GM23338 (cell line): Measurements from ENCODE around the gene BHLHE41. TPM values are rescaled to one million over a fixed set of nuclear protein-coding genes. Genes with fewer than 3 reads are reported as not detected.
A peak's percentile ranks its signal among the peaks of the same experiment; 100 is the strongest.

ENCODE experiments used
- ATAC-seq: fragments of 200-7000 bp; cut with Tn5 transposase; 3 replicates; pipeline ENCODE4 v1.9.1; 2020
- DNase-seq: peaks from one replicate; pipeline ENCODE4 v3.0.0-alpha.2; 2015; ENCODE audit warnings: low spot score
- H2AFZ ChIP-seq: fragments of 200-600 bp; sonication (generic); 2 replicates; pipeline ENCODE4 v1.8.0; 2016; ENCODE audit warnings: antibody characterized with exemption, mild to moderate bottlenecking, moderate library complexity
- H3F3A ChIP-seq: fragments of 200-600 bp; sonication (generic); replicated peaks from 2 replicates; pipeline ENCODE4 v1.8.0; 2017; ENCODE audit warnings: antibody characterized with exemption, mixed run types, low read depth
- H3K27ac ChIP-seq: fragments of 200-600 bp; sonication (generic); 2 replicates; pipeline ENCODE4 v1.6.1; 2016; ENCODE audit warnings: low read depth
- H3K27me3 ChIP-seq: fragments of 200-600 bp; sonication (generic); 2 replicates; pipeline ENCODE4 v1.8.0; 2016; ENCODE audit warnings: mild to moderate bottlenecking, mixed run types, moderate library complexity; ENCODE audit not compliant: insufficient read depth
- H3K36me3 ChIP-seq: fragments of 200-600 bp; sonication (generic); 2 replicates; pipeline ENCODE4 v1.8.0; 2016; ENCODE audit warnings: mild to moderate bottlenecking; ENCODE audit not compliant: insufficient read depth
- H3K4me1 ChIP-seq: fragments of 200-600 bp; sonication (generic); 2 replicates; pipeline ENCODE4 v1.8.0; 2016; ENCODE audit warnings: mild to moderate bottlenecking, moderate library complexity; ENCODE audit not compliant: insufficient read depth
- H3K4me2 ChIP-seq: fragments of 200-600 bp; sonication (generic); 2 replicates; pipeline ENCODE4 v1.7.1; 2017; ENCODE audit warnings: mixed run types
- H3K4me3 ChIP-seq: fragments of 200-600 bp; sonication (generic); 2 replicates; pipeline ENCODE4 v1.6.1; 2016; ENCODE audit warnings: mixed run types
- H3K79me2 ChIP-seq: fragments of 200-600 bp; sonication (generic); replicated peaks from 2 replicates; pipeline ENCODE4 v1.8.0; 2017; ENCODE audit warnings: mild to moderate bottlenecking; ENCODE audit not compliant: insufficient read depth
- H3K9me2 ChIP-seq: fragments of 200-600 bp; sonication (generic); 2 replicates; pipeline ENCODE4 v1.8.0; 2017; ENCODE audit not compliant: insufficient read depth
- H4K20me1 ChIP-seq: fragments of 200-600 bp; sonication (generic); replicated peaks from 2 replicates; pipeline ENCODE4 v1.8.0; 2017; ENCODE audit warnings: mild to moderate bottlenecking; ENCODE audit not compliant: insufficient read depth
- H3K27ac Mint-ChIP-seq: 2 replicates; pipeline ENCODE4 v1.8.0; 2020; ENCODE audit warnings: inconsistent platforms, mild to moderate bottlenecking, moderate library complexity, mixed read lengths
- H3K27me3 Mint-ChIP-seq: 3 replicates; pipeline ENCODE4 v1.8.0; 2022; ENCODE audit warnings: low read depth, mild to moderate bottlenecking, moderate library complexity, mixed read lengths, inconsistent platforms; ENCODE audit not compliant: insufficient read depth, poor library complexity
- H3K36me3 Mint-ChIP-seq: 3 replicates; pipeline ENCODE4 v1.8.0; 2021; ENCODE audit warnings: low read depth, mild to moderate bottlenecking, inconsistent platforms, moderate library complexity, mixed read lengths
- H3K4me1 Mint-ChIP-seq: 3 replicates; pipeline ENCODE4 v1.8.0; 2020; ENCODE audit warnings: mild to moderate bottlenecking, inconsistent platforms, mixed read lengths
- H3K4me3 Mint-ChIP-seq: 3 replicates; pipeline ENCODE4 v1.8.0; 2021; ENCODE audit warnings: moderate library complexity, mild to moderate bottlenecking, inconsistent platforms, mixed read lengths
- H3K9me3 Mint-ChIP-seq: 3 replicates; pipeline ENCODE4 v1.8.0; 2020; ENCODE audit warnings: moderate library complexity, mild to moderate bottlenecking, inconsistent platforms, mixed read lengths
- CREB1 ChIP-seq: fragments of 250-450 bp; sonication (Bioruptor Pico); IDR thresholded peaks from 2 replicates; pipeline ENCODE4 v1.5.0; 2020; ENCODE audit warnings: low read depth, mild to moderate bottlenecking, moderate library complexity
- EZH2phosphoT487 ChIP-seq: fragments of 200-600 bp; sonication (generic); IDR thresholded peaks from one replicate; pipeline ENCODE4 v1.8.1; 2018; ENCODE audit warnings: antibody characterized with exemption; ENCODE audit not compliant: unreplicated experiment
- JUNB ChIP-seq: IDR thresholded peaks from one replicate; pipeline ENCODE4 v1.6.1; 2016; ENCODE audit warnings: antibody characterized with exemption; ENCODE audit not compliant: unreplicated experiment
- POLR2AphosphoS5 ChIP-seq: IDR thresholded peaks from 2 replicates; pipeline ENCODE4 v1.6.1; 2016; ENCODE audit warnings: antibody characterized with exemption, low read depth
- STAT1 ChIP-seq: IDR thresholded peaks from one replicate; pipeline ENCODE4 v1.6.1; 2016; ENCODE audit warnings: antibody characterized with exemption; ENCODE audit not compliant: unreplicated experiment
- ZNF114 ChIP-seq: fragments of 250-450 bp; sonication (Bioruptor Pico); IDR thresholded peaks from 2 replicates; pipeline ENCODE4 v1.5.0; 2020; ENCODE audit warnings: mild to moderate bottlenecking, moderate library complexity
- ZNF331 ChIP-seq: fragments of 250-450 bp; sonication (Bioruptor Pico); IDR thresholded peaks from 2 replicates; pipeline ENCODE4 v1.5.0; 2020; ENCODE audit warnings: low read depth, mild to moderate bottlenecking, moderate library complexity
- polyA plus RNA-seq: library from polyadenylated mRNA; unstranded; fragments of >200 nt; fragmentation: Nextera tagmentation; extraction: Ambion mirVana; gene quantifications from 2 replicates; pipeline ENCODE4 v1.2.1, GENCODE V29; 2016
- total RNA-seq: library from RNA; depleted of rRNA; stranded (reverse); fragments of >200 nt; shearing (Covaris generic); gene quantifications from 2 replicates; pipeline ENCODE4 v1.2.3, GENCODE V29; 2014
- TF ChIP-seq, protein P1 (sequence below): fragments of 250-450 bp; sonication (Bioruptor Pico); IDR thresholded peaks from 2 replicates; pipeline ENCODE4 v1.5.0; 2020; ENCODE audit warnings: mild to moderate bottlenecking, moderate library complexity
- TF ChIP-seq, protein P2 (sequence below): IDR thresholded peaks from 2 replicates; pipeline ENCODE4 v1.6.1; 2016; ENCODE audit warnings: antibody characterized with exemption
- TF ChIP-seq, protein P3 (sequence below): IDR thresholded peaks from one replicate; pipeline ENCODE4 v1.6.1; 2018; ENCODE audit warnings: antibody characterized with exemption; ENCODE audit not compliant: unreplicated experiment

BHLHE41 gene
- total and polyA plus RNA-seq, 2 experiments from 2014 or later, result 1.6 to 2.9 TPM

DNA sequence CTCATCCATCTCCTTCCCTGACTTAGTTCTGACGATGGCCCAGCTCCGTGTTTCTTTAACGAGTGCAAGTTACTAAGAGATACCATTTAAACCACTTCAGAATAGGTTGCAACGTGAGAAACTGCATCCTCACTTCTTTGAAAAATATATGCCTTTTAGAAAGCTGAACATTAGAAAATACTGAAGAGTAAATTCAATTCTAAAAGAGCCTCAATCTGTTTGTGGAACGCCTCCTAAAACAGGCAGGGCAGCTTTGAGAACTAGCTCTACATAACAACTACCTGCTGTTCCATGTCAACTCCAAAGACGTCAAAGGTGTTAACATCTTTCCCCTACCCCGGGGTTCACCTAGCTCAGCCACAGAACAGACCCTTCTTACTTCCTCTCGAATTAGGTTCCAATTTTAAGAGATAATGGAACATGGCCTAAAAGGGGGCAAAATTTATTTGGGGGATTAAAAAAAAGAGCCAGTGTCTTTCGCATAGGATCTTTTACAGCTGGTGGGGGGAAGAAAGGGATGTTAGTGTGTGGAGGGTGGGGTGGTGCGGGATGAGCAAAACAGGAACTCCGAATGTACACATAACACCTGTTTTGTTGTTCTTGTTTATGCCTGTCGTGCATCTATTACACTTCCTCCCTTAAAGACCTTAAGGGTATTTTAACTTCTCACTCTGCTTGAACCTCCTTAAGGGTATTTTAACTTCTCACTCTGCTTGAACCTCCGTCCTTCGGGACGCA lies 3.3 kb downstream of the BHLHE41 start (continued):
- TF ChIP-seq, protein P1, sequence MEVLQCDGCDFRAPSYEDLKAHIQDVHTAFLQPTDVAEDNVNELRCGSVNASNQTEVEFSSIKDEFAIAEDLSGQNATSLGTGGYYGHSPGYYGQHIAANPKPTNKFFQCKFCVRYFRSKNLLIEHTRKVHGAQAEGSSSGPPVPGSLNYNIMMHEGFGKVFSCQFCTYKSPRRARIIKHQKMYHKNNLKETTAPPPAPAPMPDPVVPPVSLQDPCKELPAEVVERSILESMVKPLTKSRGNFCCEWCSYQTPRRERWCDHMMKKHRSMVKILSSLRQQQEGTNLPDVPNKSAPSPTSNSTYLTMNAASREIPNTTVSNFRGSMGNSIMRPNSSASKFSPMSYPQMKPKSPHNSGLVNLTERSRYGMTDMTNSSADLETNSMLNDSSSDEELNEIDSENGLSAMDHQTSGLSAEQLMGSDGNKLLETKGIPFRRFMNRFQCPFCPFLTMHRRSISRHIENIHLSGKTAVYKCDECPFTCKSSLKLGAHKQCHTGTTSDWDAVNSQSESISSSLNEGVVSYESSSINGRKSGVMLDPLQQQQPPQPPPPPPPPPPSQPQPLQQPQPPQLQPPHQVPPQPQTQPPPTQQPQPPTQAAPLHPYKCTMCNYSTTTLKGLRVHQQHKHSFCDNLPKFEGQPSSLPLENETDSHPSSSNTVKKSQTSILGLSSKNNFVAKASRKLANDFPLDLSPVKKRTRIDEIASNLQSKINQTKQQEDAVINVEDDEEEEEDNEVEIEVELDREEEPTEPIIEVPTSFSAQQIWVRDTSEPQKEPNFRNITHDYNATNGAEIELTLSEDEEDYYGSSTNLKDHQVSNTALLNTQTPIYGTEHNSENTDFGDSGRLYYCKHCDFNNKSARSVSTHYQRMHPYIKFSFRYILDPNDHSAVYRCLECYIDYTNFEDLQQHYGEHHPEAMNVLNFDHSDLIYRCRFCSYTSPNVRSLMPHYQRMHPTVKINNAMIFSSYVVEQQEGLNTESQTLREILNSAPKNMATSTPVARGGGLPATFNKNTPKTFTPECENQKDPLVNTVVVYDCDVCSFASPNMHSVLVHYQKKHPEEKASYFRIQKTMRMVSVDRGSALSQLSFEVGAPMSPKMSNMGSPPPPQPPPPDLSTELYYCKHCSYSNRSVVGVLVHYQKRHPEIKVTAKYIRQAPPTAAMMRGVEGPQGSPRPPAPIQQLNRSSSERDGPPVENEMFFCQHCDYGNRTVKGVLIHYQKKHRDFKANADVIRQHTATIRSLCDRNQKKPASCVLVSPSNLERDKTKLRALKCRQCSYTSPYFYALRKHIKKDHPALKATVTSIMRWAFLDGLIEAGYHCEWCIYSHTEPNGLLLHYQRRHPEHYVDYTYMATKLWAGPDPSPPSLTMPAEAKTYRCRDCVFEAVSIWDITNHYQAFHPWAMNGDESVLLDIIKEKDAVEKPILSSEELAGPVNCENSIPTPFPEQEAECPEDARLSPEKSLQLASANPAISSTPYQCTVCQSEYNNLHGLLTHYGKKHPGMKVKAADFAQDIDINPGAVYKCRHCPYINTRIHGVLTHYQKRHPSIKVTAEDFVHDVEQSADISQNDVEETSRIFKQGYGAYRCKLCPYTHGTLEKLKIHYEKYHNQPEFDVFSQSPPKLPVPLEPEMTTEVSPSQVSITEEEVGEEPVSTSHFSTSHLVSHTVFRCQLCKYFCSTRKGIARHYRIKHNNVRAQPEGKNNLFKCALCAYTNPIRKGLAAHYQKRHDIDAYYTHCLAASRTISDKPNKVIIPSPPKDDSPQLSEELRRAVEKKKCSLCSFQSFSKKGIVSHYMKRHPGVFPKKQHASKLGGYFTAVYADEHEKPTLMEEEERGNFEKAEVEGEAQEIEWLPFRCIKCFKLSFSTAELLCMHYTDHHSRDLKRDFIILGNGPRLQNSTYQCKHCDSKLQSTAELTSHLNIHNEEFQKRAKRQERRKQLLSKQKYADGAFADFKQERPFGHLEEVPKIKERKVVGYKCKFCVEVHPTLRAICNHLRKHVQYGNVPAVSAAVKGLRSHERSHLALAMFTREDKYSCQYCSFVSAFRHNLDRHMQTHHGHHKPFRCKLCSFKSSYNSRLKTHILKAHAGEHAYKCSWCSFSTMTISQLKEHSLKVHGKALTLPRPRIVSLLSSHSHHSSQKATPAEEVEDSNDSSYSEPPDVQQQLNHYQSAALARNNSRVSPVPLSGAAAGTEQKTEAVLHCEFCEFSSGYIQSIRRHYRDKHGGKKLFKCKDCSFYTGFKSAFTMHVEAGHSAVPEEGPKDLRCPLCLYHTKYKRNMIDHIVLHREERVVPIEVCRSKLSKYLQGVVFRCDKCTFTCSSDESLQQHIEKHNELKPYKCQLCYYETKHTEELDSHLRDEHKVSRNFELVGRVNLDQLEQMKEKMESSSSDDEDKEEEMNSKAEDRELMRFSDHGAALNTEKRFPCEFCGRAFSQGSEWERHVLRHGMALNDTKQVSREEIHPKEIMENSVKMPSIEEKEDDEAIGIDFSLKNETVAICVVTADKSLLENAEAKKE (CRISPR knock-in tag), result no peak
- TF ChIP-seq ZNF114 (CRISPR knock-in tag), result no peak
- TF ChIP-seq, protein P2, sequence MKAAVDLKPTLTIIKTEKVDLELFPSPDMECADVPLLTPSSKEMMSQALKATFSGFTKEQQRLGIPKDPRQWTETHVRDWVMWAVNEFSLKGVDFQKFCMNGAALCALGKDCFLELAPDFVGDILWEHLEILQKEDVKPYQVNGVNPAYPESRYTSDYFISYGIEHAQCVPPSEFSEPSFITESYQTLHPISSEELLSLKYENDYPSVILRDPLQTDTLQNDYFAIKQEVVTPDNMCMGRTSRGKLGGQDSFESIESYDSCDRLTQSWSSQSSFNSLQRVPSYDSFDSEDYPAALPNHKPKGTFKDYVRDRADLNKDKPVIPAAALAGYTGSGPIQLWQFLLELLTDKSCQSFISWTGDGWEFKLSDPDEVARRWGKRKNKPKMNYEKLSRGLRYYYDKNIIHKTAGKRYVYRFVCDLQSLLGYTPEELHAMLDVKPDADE, result no peak
- no peak for TF ChIP-seq JUNB

DNA sequence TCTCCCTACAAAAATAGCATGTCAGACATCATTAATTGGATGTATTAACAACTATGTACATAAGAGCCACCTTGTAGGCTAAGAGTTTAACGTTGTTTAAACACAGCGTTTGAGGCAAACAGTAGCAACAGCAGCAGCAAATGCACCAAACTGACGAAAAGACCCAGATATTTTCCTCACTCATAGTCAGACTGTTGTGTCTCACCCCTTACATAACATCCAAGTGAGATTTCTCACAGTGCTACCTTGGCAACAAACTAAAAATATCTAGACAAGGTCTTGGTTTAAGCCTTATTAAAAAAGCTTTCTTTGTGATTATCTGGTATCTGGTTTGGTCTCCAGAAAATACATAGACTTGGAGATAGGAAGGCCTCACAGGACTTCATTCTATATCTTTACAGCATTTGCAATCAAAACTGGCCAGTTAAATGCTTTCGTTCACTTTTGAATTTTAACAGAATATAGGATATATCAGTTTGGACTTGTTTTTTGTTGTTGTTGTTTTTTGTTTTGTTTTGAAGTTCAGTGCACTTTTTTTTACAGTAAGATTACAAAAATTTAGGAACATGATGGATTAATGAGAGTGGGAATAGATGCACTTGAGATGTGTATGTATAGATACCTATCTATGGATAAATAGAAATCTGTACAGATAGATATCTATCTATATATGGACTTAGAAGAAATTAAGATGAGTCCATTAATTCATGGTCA lies 4.1 kb downstream of the BHLHE41 start:
- Histone ChIP-seq H3F3A (0 out of 2 replicates have a peak, but pooled peaks cover 9% of the 10 kb centered on the region), H3K36me3 (no peaks in the 10 kb centered on the region), H3K79me2 (no peaks in the 10 kb centered on the region), H3K4me3 (0 out of 2 replicates have a peak overlapping the region, but pooled peaks have one; percentile 90), H3K4me1 (peaks cover 48% of the 10 kb centered on the region), H3K4me2 (peak overlapping the region; percentile 82), H3K27ac (no peak overlapping the region), H4K20me1 (no peaks in the 10 kb centered on the region), H3K27me3 (peaks cover 68% of the 10 kb centered on the region), H3K9me2 (no peaks in the 10 kb centered on the region), H2AFZ (no peak overlapping the region)
- no peaks in the 10 kb centered on the region for H3K36me3 Mint-ChIP-seq
- H3K4me1 Mint-ChIP-seq, result peaks cover 62% of the 10 kb centered on the region
- peak overlapping the region; percentile 61; the same call in 1 of the 3 replicates for H3K4me3 Mint-ChIP-seq
- DNase-seq (no peak), ATAC-seq (no peak)
- H3K27me3 Mint-ChIP-seq, result peaks cover 57% of the 10 kb centered on the region
- H3K9me3 Mint-ChIP-seq, result no peaks in the 10 kb centered on the region
- no peak overlapping the region for H3K27ac Mint-ChIP-seq
- TF ChIP-seq, protein P2, result no peak
- TF ChIP-seq EZH2phosphoT487 (no peak), ZNF331 (CRISPR knock-in tag) (no peak), CREB1 (CRISPR knock-in tag) (no peak), ZNF114 (CRISPR knock-in tag) (no peak), STAT1 (no peak), POLR2AphosphoS5 (no peak)
- TF ChIP-seq, protein P3, sequence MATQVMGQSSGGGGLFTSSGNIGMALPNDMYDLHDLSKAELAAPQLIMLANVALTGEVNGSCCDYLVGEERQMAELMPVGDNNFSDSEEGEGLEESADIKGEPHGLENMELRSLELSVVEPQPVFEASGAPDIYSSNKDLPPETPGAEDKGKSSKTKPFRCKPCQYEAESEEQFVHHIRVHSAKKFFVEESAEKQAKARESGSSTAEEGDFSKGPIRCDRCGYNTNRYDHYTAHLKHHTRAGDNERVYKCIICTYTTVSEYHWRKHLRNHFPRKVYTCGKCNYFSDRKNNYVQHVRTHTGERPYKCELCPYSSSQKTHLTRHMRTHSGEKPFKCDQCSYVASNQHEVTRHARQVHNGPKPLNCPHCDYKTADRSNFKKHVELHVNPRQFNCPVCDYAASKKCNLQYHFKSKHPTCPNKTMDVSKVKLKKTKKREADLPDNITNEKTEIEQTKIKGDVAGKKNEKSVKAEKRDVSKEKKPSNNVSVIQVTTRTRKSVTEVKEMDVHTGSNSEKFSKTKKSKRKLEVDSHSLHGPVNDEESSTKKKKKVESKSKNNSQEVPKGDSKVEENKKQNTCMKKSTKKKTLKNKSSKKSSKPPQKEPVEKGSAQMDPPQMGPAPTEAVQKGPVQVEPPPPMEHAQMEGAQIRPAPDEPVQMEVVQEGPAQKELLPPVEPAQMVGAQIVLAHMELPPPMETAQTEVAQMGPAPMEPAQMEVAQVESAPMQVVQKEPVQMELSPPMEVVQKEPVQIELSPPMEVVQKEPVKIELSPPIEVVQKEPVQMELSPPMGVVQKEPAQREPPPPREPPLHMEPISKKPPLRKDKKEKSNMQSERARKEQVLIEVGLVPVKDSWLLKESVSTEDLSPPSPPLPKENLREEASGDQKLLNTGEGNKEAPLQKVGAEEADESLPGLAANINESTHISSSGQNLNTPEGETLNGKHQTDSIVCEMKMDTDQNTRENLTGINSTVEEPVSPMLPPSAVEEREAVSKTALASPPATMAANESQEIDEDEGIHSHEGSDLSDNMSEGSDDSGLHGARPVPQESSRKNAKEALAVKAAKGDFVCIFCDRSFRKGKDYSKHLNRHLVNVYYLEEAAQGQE, result no peak
